Caki2 (cell line): ENCODE results near the gene CALD1. TPM values are rescaled to one million over a fixed set of nuclear protein-coding genes. Genes with fewer than 3 reads are reported as not detected.
A peak's percentile ranks its signal among the peaks of the same experiment; 100 is the strongest.

Source experiments
- DNase-seq: peaks from one replicate; pipeline ENCODE4 v3.0.0-alpha.2; 2015; ENCODE audit warnings: low read depth
- in situ Hi-C: cut with HindIII; loops from 2 replicates; pipeline ENCODE4 v1.10.0; 2016; ENCODE audit warnings: low sequenced_read_pairs, low pct_unique_long_range_greater_than_20kb, mixed read lengths
- total RNA-seq: library from RNA; depleted of rRNA; stranded (reverse); fragments of >200 nt; shearing (Covaris generic); gene quantifications from 2 replicates; pipeline ENCODE4 v1.2.3, GENCODE V29; 2014; ENCODE audit warnings: low replicate concordance

The CALD1 gene
- total RNA-seq, 1 experiment from 2014 or later: 11.1 TPM

DNA sequence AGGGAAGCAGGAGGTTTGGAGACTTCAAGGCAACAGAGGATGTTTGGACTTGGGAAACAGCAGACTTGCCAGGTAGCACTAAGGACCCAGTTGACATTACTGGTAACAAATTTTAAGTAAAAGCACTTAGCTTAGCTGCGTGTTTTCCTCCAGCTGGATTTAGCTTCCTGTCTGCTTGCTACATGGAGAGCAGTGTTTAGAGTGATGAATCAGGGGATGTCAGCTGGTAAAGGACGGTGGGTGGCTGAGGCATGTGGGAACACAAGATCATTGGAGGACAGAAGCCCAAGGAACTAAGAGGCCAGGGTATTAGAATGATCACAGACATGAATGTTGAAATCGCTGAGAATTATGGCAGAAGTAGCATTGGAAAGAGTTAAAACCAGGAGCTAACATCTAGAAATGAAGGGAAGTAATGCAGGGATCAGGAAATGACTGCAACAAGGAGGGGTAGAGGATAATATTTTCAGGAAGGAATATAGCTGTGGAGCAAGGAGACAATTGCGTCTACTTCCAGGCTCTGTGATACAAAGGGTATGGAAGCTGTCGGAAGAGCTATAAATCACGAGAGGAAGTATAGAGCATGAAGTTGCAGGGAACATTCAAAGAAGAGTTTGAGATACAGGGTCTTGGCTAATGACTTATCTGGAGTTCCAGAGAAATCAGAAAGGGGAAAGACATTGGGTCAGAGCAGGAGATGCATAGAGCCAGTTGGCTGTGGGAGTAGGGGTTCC is 34.4 kb downstream of the CALD1 start:
- no peak for DNase-seq
- in situ Hi-C loops: no loop called here

- no peak for DNase-seq
- in situ Hi-C loops: no loop called here
These were observed 35.4 kb downstream of the CALD1 start for GRCh38 chr7:134814730-134815364.

- in situ Hi-C loops: no loop called here
- no peak for DNase-seq
These were observed 39.3 kb downstream of the CALD1 start for GRCh38 chr7:134818613-134819345.

DNA sequence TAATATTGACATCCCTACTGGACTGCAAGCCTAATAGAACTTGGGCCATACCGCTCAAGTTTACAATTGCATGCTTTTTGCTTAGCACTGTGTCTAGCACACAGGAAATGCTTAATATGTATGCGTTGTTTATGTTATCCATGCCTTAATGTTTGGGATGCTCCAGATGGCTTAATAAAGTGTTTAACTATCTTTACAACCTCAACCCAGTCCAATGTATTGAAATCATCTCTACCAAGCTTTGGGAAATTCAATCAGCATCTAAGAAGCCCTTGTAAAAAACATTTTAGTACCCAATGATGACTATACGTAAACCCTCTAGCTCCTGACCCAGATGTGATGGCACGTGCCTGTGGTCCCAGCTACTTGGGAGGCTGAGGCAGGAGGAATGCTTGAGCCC is 40.0 kb downstream of the CALD1 start:
- in situ Hi-C loops: no loop called here
- no peak for DNase-seq

- in situ Hi-C loops: no loop called here
These were observed 40.9 kb downstream of the CALD1 start for GRCh38 chr7:134820295-134820694.

GRCh38 chr7:134820778-134821177 is 41.3 kb downstream of the CALD1 start:
- DNase-seq: no peak
- in situ Hi-C loops: no loop called here

More at GRCh38 chr7:134820295-134820694, 40.9 kb downstream of the CALD1 start:
- DNase-seq: no peak

- DNase-seq: no peak
- in situ Hi-C loops: no loop called here
These were observed 44.0 kb downstream of the CALD1 start for GRCh38 chr7:134823400-134823799.

GRCh38 chr7:134825666-134826065 is 46.2 kb downstream of the CALD1 start:
- DNase-seq: no peak
- in situ Hi-C loops: no loop called here

DNA sequence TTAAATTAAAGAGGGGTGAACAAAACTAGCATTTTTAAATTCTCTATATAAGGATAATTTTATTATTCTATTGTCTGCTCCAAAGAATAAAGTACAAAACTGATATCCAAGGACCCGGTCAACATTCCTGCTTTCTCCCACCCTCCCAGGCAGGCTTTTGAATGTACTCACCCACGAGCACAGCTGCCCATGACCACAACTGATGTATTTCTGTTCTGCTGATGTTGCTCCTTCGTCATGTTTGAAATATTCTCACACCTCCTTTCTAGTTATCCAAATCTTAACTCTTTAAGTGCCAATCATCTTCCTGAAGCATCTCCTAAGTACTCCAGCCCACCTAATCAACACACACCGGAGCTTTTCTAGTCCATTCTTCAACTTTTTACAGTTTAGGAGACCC is 46.7 kb downstream of the CALD1 start:
- in situ Hi-C loops: no loop called here
- no peak for DNase-seq

DNA sequence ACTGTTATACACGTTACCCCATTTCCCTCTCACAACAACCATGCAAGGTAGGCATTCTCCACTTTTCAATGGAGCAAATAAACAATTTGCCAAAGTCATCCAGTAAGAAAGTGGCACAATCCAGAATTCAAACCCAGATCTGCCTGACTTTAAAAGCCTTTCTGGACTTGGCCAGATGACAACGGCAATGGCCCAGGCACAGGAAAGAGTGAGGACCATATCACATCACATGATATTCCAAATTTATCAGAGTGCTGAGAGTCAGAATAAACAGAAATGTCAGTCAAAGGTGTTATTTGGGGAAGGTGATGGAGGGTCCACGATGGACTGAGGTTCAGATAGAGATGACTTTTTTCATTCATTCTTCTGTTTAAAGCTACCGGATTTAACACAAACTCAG is 48.0 kb downstream of the CALD1 start:
- in situ Hi-C loops: no loop called here
- no peak for DNase-seq

- in situ Hi-C loops: no loop called here
- no peak for DNase-seq
These were observed 48.5 kb downstream of the CALD1 start for GRCh38 chr7:134827889-134828288.

- in situ Hi-C loops: no loop called here
- no peak for DNase-seq
These were observed 48.9 kb downstream of the CALD1 start for GRCh38 chr7:134828361-134828760.

DNA sequence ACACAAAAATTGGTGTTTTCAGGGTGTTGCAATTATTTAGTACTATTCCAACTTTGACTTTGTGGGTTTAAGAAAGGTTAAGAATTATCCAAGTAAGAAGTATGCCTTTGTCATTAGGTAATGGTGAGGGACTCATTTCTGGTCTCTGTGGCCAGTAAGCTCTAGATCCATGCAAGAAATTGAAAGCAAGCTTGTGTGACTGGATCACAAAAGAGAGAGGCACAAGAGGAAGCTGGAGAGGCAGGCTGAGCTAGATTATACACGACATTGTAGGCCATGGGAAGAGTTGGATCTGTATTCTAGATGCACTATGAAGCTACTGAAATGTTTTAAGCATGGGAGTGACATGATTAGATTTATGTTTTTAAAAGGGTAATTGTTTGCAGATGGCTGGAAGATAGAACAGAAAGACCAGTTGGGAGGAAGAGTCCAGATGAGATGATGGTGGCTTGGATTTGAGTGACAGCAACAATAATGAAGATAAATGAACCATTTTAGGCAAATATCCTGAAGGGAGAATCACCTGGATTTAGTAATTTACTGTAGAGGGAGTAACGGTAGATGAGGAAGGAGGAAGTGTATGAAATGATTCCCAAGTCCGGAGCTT is 50.0 kb downstream of the CALD1 start:
- DNase-seq: no peak
- in situ Hi-C loops: no loop called here

GRCh38 chr7:134831862-134832261 is 52.4 kb downstream of the CALD1 start:
- DNase-seq: peak; percentile 38
- in situ Hi-C loops: no loop called here

GRCh38 chr7:134832367-134832766 is 52.9 kb downstream of the CALD1 start:
- in situ Hi-C loops: no loop called here
- DNase-seq: no peak

- DNase-seq: no peak
- in situ Hi-C loops: no loop called here
These were observed 55.4 kb downstream of the CALD1 start for GRCh38 chr7:134834689-134835462.

- in situ Hi-C loops: no loop called here
- no peak for DNase-seq
These were observed 56.0 kb downstream of the CALD1 start for GRCh38 chr7:134835463-134835823.

GRCh38 chr7:134836447-134836846 is 57.0 kb downstream of the CALD1 start:
- in situ Hi-C loops: no loop called here
- no peak for DNase-seq
